Liver (tissue), 9 donors: ENCODE results near the gene ANKS1A. TPM values are rescaled to one million over a fixed set of nuclear protein-coding genes. Genes with fewer than 3 reads are reported as not detected.

ENCODE experiments used
- DNase-seq: peaks from one replicate; pipeline ENCODE4 v3.0.0-alpha.2; 2017; ENCODE audit warnings: low spot score
- H3K27ac ChIP-seq, 2 donors: one replicate each; pipeline ENCODE4 v1.7.0; 2013; ENCODE audit warnings: inconsistent platforms in 2 of 2, low read length in 2 of 2, control low read depth in 1 of 2, low read depth in 1 of 2, mild to moderate bottlenecking in 1 of 2
- H3K27me3 ChIP-seq, 4 donors: one replicate each; pipeline versions ENCODE4 v1.6.1 to v1.7.0; 2013; ENCODE audit warnings: low read length in 3 of 4, inconsistent platforms in 1 of 4, mild to moderate bottlenecking in 1 of 4, moderate library complexity in 1 of 4; ENCODE audit not compliant: control insufficient read depth in 4 of 4, insufficient read depth in 4 of 4
- H3K36me3 ChIP-seq, 4 donors: one replicate each; pipeline versions ENCODE4 v1.6.1 to v1.7.0; 2013; ENCODE audit warnings: low read length in 3 of 4, mild to moderate bottlenecking in 3 of 4, low read depth in 1 of 4, moderate library complexity in 1 of 4; ENCODE audit not compliant: control insufficient read depth in 4 of 4, insufficient read depth in 3 of 4
- H3K4me1 ChIP-seq, 4 donors: one replicate each; pipeline versions ENCODE4 v1.6.1 to v1.7.0; 2013; ENCODE audit warnings: low read length in 3 of 4, mild to moderate bottlenecking in 3 of 4, moderate library complexity in 1 of 4; ENCODE audit not compliant: control insufficient read depth in 4 of 4, insufficient read depth in 4 of 4
- H3K4me3 ChIP-seq, 3 donors: one replicate each; pipeline versions ENCODE4 v1.6.1 to v1.7.0; 2013; ENCODE audit warnings: low read length in 3 of 3, control low read depth in 1 of 3, low read depth in 1 of 3, mild to moderate bottlenecking in 1 of 3
- H3K9ac ChIP-seq, 2 donors: one replicate each; pipeline ENCODE4 v1.7.0; 2013; ENCODE audit warnings: low read length in 2 of 2, mild to moderate bottlenecking in 2 of 2, moderate library complexity in 2 of 2, control low read depth in 1 of 2, low read depth in 1 of 2
- H3K9me3 ChIP-seq, 4 donors: one replicate each; pipeline versions ENCODE4 v1.6.1 to v1.7.0; 2013; ENCODE audit warnings: low read length in 3 of 4; ENCODE audit not compliant: control insufficient read depth in 4 of 4
- EGR1 ChIP-seq, 2 donors: IDR thresholded peaks; 2 replicates each; pipeline ENCODE4 v1.6.1; 2016 to 2018; ENCODE audit warnings: antibody characterized with exemption in 2 of 2, low read depth in 2 of 2
- FOXA2 ChIP-seq: IDR thresholded peaks from 2 replicates; pipeline ENCODE4 v1.6.1; 2016; ENCODE audit warnings: antibody characterized with exemption
- GABPA ChIP-seq, 2 donors: IDR thresholded peaks in 1 of 2; conservative IDR thresholded peaks in 1 of 2; 2 replicates each; pipeline ENCODE4 v1.6.1; 2016; ENCODE audit warnings: antibody characterized with exemption in 2 of 2, mild to moderate bottlenecking in 1 of 2, moderate library complexity in 1 of 2
- HNF4A ChIP-seq, 2 donors: conservative IDR thresholded peaks; 2 replicates each; pipeline ENCODE4 v1.6.1; 2016; ENCODE audit warnings: antibody characterized with exemption in 2 of 2, mild to moderate bottlenecking in 2 of 2
- JUND ChIP-seq, 2 donors: IDR thresholded peaks; 2 replicates each; pipeline ENCODE4 v1.6.1; 2016; ENCODE audit warnings: antibody characterized with exemption in 2 of 2
- NR2F2 ChIP-seq: IDR thresholded peaks from 2 replicates; pipeline ENCODE4 v1.6.1; 2016; ENCODE audit warnings: antibody characterized with exemption
- SP1 ChIP-seq: IDR thresholded peaks from 2 replicates; pipeline ENCODE4 v1.6.1; 2018; ENCODE audit warnings: antibody characterized with exemption, mild to moderate bottlenecking
- TAF1 ChIP-seq: conservative IDR thresholded peaks from 2 replicates; pipeline ENCODE4 v1.6.1; 2016; ENCODE audit warnings: antibody characterized with exemption, mild to moderate bottlenecking
- YY1 ChIP-seq: IDR thresholded peaks from 2 replicates; pipeline ENCODE4 v1.6.1; 2016; ENCODE audit warnings: antibody characterized with exemption, mild to moderate bottlenecking
- WGBS: extraction: QIAGEN DNeasy Blood & Tissue Kit; methylation state at CpG from one replicate; pipeline ENCODE4 v1.1.7; 2013; 5-methylcytosine and 5-hydroxymethylcytosine counted together
- polyA plus RNA-seq, 2 donors: library from polyadenylated mRNA; stranded (reverse) in 1 of 2; unstranded in 1 of 2; fragments of 200-250 nt in 1 of 2; fragments of >200 nt in 1 of 2; fragmentation: Nextera tagmentation in 1 of 2; extraction: Ambion mirVana in 1 of 2; gene quantifications; one replicate each; pipeline versions ENCODE4 v1.2.1 to v1.2.3, GENCODE V29; 2013 to 2015
- total RNA-seq, 2 donors: library from RNA; depleted of rRNA; stranded (reverse); fragments of >200 nt; gene quantifications; one replicate each; pipeline ENCODE4 v1.2.3, GENCODE V29; 2014
- TF ChIP-seq, protein P1 (sequence below): fragments of 150-350 bp; IDR thresholded peaks from 2 replicates; pipeline ENCODE4 v1.5.1; 2017; ENCODE audit warnings: improper control_type of control experiment, low read depth, low read length; ENCODE audit not compliant: missing input control
- TF ChIP-seq, protein P2 (sequence below): IDR thresholded peaks from 2 replicates; pipeline ENCODE4 v1.6.1; 2016; ENCODE audit warnings: antibody characterized with exemption, mild to moderate bottlenecking
- TF ChIP-seq, protein P3 (sequence below): IDR thresholded peaks from 2 replicates; pipeline ENCODE4 v1.6.1; 2016; ENCODE audit warnings: antibody characterized with exemption
- TF ChIP-seq, protein P4 (sequence below): IDR thresholded peaks from 2 replicates; pipeline ENCODE4 v1.6.1; 2016; ENCODE audit warnings: antibody characterized with exemption
- TF ChIP-seq, protein P5 (sequence below): IDR thresholded peaks from 2 replicates; pipeline ENCODE4 v1.6.1; 2016; ENCODE audit warnings: antibody characterized with exemption
- donor health status: healthy.
- donor health status: healthy.
- donor health status: healthy.
- donor health status: healthy.
- donor health status: healthy.

ANKS1A gene
- total and polyA plus RNA-seq, 4 donors = 4.3 to 18.7 (median 6.7) TPM

GRCh38 chr6:34916348-34916967 lies 27.4 kb downstream of the ANKS1A start:
- Histone ChIP-seq H3K27me3 (no peaks in the 10 kb centered on the region), H3K36me3 (no peaks in the 10 kb centered on the region), H3K9ac (no peak overlapping the region), H3K4me3 (no peak overlapping the region), H3K9me3 (no peaks in the 10 kb centered on the region), H3K27ac (peak overlapping the region in 1 of 2 donors; percentile 23), H3K4me1 (no peaks in the 10 kb centered on the region)
- no peak for DNase-seq
- WGBS = 93% methylated on average over 4 of the region's 4 CpGs
- TF ChIP-seq JUND (IDR thresholded peaks at IDR 0.05) = no peak
- TF ChIP-seq, protein P1, sequence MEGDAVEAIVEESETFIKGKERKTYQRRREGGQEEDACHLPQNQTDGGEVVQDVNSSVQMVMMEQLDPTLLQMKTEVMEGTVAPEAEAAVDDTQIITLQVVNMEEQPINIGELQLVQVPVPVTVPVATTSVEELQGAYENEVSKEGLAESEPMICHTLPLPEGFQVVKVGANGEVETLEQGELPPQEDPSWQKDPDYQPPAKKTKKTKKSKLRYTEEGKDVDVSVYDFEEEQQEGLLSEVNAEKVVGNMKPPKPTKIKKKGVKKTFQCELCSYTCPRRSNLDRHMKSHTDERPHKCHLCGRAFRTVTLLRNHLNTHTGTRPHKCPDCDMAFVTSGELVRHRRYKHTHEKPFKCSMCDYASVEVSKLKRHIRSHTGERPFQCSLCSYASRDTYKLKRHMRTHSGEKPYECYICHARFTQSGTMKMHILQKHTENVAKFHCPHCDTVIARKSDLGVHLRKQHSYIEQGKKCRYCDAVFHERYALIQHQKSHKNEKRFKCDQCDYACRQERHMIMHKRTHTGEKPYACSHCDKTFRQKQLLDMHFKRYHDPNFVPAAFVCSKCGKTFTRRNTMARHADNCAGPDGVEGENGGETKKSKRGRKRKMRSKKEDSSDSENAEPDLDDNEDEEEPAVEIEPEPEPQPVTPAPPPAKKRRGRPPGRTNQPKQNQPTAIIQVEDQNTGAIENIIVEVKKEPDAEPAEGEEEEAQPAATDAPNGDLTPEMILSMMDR = no peak
- no peak for TF ChIP-seq GABPA (IDR thresholded peaks at IDR 0.05 in 1 of 2, conservative IDR thresholded peaks at IDR 0.05 in 1 of 2)
- no peak for TF ChIP-seq SP1
- no peak for TF ChIP-seq YY1
- TF ChIP-seq, protein P2, sequence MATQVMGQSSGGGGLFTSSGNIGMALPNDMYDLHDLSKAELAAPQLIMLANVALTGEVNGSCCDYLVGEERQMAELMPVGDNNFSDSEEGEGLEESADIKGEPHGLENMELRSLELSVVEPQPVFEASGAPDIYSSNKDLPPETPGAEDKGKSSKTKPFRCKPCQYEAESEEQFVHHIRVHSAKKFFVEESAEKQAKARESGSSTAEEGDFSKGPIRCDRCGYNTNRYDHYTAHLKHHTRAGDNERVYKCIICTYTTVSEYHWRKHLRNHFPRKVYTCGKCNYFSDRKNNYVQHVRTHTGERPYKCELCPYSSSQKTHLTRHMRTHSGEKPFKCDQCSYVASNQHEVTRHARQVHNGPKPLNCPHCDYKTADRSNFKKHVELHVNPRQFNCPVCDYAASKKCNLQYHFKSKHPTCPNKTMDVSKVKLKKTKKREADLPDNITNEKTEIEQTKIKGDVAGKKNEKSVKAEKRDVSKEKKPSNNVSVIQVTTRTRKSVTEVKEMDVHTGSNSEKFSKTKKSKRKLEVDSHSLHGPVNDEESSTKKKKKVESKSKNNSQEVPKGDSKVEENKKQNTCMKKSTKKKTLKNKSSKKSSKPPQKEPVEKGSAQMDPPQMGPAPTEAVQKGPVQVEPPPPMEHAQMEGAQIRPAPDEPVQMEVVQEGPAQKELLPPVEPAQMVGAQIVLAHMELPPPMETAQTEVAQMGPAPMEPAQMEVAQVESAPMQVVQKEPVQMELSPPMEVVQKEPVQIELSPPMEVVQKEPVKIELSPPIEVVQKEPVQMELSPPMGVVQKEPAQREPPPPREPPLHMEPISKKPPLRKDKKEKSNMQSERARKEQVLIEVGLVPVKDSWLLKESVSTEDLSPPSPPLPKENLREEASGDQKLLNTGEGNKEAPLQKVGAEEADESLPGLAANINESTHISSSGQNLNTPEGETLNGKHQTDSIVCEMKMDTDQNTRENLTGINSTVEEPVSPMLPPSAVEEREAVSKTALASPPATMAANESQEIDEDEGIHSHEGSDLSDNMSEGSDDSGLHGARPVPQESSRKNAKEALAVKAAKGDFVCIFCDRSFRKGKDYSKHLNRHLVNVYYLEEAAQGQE = no peak
- TF ChIP-seq, protein P3, sequence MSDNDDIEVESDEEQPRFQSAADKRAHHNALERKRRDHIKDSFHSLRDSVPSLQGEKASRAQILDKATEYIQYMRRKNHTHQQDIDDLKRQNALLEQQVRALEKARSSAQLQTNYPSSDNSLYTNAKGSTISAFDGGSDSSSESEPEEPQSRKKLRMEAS = no peak
- TF ChIP-seq FOXA2 = no peak
- TF ChIP-seq, protein P4, sequence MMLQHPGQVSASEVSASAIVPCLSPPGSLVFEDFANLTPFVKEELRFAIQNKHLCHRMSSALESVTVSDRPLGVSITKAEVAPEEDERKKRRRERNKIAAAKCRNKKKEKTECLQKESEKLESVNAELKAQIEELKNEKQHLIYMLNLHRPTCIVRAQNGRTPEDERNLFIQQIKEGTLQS = no peak
- TF ChIP-seq TAF1 = no peak
- no peak for TF ChIP-seq NR2F2
- no peak for TF ChIP-seq HNF4A (conservative IDR thresholded peaks at IDR 0.05)
- no peak for TF ChIP-seq EGR1 (IDR thresholded peaks at IDR 0.05; ENCODE audit: low read depth in 2 of 2)
- TF ChIP-seq, protein P5, sequence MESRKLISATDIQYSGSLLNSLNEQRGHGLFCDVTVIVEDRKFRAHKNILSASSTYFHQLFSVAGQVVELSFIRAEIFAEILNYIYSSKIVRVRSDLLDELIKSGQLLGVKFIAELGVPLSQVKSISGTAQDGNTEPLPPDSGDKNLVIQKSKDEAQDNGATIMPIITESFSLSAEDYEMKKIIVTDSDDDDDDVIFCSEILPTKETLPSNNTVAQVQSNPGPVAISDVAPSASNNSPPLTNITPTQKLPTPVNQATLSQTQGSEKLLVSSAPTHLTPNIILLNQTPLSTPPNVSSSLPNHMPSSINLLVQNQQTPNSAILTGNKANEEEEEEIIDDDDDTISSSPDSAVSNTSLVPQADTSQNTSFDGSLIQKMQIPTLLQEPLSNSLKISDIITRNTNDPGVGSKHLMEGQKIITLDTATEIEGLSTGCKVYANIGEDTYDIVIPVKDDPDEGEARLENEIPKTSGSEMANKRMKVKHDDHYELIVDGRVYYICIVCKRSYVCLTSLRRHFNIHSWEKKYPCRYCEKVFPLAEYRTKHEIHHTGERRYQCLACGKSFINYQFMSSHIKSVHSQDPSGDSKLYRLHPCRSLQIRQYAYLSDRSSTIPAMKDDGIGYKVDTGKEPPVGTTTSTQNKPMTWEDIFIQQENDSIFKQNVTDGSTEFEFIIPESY = no peak
